NOMO-1 treated with DMSO at 0.1 percent for 48 hours (cell line): Measurements from ENCODE around the gene RBKS.
"Not testable (repeated sequence)": the region's sequence is repeated elsewhere in the genome, so short reads cannot be mapped to it uniquely, and the experiment has no call there.

Experiments used
- DNase-seq: peaks from one replicate; lab custom pipeline; 2025; ENCODE audit not compliant: unreplicated experiment; lab: John Stamatoyannopoulos, UW

RBKS gene

DNA sequence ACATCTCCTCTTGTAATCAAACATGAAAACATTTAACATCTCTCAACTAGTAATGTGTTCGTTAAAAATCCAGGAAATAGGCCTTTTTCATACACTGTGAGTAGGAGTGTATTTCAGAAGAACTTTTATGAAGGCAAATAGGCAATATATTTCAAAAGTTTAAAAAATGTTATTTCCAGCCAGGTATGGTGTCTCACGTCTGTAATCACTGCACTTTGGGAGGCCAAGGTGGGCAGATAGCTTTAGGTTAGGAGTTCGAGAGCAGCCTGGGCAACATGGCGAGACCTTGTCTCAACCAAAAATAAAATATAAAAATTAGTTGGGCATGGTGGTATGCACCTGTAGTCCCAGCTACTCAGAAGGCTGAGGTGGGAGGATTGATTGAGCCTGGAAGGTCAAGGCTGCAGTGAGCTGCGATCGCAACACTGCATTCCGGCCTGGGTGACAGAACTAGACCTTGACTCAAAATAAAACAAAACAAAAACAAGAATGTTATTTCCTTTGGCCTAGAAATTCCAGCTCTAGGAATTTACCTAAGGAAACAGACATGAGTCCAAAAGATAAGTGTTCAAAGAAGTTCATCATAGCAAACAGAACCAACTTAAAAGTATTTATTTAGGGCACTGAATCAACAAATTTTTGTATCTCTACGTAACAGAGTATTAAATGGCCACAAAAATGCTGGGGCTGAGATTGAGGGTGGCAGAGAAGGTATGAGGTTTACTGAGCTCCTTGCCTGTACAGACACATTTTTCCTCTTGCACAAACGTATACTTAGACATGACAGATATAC, 14.9 kb downstream of the RBKS start:
- DNase-seq = no peak

DNA sequence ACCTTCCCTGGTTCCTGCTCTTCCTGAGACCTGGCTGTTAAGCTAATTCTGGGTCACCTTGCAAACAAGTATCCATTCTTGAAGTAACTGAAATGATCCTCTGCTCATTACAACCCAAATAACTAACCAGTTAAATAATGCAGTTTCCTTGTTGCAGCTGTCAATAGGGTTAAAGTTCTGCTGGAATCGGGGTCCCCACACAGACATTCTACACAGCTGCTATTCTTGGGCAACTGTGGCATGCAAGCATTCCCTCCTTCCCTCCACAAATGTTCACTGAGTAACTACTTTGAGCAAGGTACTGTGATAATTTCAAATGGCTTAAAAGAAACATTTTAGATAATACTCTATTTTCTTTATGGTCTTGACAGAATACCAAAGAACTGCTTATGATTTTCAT, 17.1 kb downstream of the RBKS start:
- no peak for DNase-seq

DNA sequence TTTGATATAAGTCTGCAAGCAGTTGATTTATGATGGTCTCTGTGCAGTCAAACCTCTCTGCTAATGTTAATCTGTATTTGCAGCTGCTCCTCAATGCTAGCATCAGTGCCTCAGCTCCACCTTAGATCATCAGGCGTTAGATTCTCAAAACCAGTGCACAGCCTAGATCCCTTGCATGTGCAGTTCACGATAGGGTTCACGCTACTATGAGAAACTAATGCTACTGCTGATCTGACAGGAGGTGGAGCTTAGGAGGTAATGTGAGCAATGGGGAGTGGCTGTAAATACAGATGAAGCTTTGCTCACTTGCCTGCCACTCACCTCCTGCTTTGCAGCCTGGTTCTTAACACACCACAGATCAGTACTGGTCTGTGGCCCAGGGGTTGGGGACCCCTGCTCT, 18.4 kb downstream of the RBKS start:
- no peak for DNase-seq

DNA sequence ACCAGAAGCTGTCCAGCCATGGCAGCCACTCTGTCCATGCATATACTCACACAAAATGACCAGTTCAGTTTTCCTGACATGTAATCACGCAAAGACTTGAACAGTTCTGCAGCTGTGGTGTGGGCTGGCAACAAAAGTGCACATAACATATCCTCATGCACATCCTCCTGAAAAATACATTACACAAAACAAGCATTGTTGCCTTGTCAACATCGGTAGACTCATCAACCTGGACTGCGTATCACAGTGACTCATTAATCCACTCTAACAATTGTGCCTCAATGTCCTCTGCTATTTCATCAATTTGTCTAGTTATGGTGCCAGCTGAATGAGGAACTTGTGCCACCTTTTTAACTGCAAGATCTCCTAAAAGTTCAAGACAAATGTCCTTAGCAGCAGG, 19.5 kb downstream of the RBKS start:
- no peak for DNase-seq

DNA sequence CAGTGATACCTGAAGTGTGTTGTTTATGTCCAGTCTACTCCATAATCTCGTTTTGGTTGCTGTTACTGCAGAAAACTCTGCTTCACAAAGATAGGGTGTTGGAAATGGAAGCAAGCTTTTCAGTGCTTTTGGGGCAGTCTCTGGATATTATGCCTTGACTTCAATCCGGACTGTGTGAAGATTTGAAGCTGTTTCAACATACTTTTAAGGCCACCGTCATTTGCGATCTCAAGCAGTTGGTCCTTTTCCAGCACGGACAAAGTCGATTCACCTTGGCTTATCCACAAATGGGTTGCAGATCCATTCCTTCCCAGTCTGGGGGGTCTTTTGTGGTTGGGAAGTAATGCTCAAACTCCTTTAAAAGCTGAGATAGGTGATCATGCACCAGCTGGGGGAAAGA, 20.4 kb downstream of the RBKS start:
- no peak for DNase-seq

DNA sequence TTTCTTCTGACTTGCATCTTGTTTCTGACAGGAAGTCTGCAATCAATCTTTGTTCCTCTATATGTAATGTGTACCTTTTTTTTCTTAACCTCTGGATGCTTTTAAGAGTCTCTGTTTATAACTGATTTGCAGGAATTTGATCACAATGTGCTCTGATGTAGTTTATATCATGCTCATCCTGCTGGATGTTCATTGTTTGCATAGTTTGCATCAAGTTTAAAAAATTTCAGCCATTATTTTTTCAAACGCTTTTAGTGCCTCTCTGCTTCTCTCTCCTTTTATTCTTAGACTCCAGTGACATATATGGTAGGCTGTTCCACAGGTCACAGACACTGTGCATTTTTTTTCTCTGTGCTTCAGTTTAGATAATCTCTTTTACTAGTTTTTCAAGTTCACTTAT, 23.9 kb downstream of the RBKS start:
- DNase-seq = peak; percentile 34

DNA sequence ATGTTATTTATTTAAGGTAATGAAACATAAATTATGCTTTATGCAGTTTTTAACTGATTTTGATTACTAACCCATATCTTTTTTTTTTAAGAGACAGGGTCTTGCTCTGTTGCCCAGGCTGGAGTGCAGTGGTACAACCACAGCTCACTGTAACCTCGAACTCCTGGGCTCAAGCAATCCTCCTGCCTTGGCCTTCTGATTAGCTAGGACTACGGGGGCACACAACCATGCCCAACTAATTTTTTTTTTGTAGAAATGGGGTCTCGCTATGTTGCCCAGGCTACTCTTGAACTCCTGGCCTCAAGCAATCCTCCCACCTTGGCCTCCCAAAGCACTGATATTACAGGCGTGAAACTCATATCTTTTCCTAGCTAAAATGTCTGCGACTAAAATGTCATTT, 26.2 kb downstream of the RBKS start:
- not testable (repeated sequence) for DNase-seq

DNA sequence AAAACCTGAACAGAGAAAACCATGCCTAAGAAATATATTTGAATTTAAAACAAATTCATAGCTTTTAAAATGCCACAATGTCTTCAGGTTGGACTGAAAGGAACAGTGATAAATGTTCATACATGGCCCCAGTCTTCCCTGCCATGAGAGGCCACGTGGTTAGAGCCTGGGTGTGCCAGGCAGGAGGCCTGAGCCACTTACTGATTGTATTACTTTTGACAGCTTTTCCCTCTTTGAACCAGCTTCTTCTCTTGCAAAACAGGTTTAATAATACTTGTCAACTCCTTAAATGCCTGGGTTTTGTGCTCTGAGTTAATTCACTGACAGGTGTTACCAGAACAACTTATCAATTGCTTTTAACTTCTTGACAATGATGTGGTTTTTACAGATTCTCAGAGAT, 27.0 kb downstream of the RBKS start:
- no peak for DNase-seq

DNA sequence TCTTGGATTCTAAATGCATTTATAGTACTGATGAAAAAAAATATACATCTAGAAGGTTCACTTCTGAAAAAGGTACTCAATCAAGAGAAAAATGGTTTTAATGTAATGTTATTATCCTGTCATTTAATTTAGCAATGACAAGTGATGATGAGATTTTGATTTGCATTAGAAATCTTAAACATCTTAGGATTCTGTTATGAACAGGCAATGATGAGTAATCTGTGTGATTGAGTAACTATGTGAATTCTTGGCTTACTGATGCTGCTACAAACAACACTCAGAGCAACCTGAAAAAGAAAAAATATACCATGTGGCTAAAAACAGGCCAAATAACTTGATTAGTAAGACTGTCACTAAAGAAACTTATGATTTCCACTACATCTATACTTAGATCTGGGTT, 30.1 kb downstream of the RBKS start:
- DNase-seq = peak; percentile 48

DNA sequence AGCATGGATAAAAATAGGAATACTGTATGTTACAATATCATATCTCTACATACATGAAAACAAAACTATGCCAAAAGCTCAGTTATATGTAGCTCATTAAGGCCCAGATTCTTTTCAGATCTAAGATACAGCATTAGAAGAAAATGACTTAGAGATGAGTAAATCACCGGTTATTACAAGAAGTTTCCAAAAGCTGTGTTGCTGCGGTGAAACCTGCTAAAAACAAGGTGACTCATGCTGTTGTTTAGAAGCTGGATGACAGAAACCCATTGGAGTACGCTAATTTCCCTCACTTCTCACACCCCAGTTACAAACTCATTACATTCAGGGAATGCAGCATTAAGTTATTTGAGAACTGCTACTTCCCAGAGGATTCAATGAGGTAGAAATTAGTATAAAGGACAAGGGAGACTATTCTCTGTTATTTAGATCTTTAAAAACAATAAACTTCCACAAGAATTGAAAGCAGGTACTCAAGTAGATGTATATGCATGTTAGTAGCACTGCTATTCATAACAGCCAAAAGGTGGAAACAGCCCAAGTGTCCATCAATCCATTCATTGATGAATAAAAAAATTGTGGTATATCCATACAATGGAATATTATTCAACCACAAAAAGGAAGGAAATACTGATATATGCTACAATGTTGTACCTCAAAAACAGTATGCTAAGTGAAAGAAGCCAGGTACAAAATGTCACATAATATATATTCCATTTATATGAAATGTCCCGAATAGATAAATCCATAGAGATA, 32.6 kb downstream of the RBKS start:
- DNase-seq = no peak

DNA sequence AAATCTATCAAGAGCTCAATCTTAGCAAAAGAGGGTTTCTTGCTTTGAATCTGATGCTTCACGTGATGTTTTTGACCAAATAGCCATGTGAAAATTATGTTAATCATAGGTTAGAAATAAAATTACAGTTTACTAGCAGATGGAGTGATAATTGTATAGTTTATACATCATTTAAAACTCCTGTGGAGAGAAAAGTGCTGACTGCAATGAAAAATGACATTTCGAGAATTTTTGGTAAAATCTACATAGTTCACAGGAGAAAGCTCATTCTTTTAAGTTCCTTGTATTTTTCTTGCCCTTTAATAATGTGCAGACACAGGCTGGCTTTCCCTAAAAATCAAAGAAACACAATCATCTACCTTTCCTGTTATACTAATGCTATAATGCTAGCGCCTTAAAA, 33.2 kb downstream of the RBKS start:
- no peak for DNase-seq

DNA sequence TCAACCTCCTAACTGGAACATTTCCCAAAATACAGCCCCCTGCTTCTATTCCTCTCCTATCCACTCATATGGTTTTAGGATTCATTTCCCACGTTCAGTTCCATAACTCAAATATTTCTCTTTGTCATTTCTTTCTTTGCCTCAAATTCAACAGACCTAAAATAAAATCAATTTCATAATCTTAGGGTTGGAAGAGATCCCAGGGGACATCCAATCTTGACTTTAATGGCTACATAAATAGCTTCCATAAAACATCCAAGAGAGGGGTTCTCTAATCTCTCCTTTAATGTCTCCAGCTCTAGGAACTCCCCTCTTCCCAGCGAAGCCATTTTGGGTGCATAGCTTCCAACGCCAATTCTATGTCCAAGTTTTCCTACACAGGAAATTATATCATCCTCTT, 33.8 kb downstream of the RBKS start:
- DNase-seq = no peak

DNA sequence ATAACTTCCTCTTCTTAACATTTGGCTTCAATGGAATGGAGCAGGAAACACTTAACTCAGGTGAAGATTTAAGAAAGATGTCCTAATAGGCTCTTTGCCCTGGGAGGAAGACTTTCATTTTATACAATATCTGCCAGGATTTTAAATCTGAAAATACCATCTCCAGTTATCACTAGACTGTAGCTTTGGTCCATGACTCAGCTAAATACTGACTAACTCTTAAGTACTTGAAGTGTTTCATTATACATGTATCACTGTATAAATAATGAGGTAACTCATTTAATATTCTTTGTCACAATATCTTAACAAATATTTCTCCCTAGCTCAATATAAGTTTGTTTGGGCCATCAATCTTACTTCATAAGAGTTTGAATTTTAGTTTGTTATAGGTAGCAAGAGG, 34.7 kb downstream of the RBKS start:
- DNase-seq = no peak

DNA sequence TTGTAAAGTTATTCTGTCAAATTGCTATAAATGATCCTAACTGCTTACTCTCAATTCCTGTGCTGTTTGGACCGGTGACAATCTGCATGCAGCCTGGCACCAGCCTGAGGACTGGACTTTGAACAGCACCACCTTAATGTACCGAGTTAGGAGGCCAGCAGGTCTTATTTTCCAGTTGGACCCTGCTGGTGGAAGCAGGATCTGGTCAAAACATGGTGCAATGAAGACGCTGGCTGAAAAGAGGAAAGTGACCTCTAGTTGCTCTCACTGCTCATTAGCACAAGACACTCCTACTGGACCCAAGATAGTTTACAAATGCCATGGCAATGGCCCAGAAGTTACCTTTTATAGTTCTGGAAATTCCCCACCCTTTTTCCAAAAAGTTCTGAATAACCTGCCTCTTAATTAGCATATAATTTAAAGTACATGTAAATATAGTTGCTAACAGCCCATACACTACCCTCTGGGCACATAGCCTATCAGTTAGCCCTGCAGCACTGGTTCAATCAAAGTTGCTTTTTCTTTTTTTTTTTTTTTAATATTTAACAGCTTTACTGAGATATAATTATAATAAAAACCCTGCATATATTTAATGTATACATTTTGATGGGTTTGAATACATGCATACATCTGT, 35.8 kb downstream of the RBKS start:
- DNase-seq = no peak

DNA sequence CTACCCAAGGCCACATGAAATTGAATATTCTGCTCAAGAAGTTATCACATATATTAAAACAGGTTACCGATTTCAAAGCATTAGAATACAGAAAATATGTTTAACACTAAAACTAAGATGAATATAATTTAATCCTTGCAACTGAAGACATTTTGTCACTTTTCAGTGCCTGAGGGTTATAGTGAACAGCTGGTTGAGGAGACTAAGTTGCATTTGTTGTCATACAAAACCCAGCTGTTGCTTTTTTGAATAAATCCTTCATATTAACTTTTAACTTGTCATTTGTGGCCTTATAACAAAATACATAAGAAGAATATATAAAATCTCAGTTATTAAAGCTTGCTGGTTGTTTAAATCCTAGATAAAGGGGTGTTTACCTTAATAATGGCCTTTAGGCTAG, 37.5 kb downstream of the RBKS start:
- no peak for DNase-seq

DNA sequence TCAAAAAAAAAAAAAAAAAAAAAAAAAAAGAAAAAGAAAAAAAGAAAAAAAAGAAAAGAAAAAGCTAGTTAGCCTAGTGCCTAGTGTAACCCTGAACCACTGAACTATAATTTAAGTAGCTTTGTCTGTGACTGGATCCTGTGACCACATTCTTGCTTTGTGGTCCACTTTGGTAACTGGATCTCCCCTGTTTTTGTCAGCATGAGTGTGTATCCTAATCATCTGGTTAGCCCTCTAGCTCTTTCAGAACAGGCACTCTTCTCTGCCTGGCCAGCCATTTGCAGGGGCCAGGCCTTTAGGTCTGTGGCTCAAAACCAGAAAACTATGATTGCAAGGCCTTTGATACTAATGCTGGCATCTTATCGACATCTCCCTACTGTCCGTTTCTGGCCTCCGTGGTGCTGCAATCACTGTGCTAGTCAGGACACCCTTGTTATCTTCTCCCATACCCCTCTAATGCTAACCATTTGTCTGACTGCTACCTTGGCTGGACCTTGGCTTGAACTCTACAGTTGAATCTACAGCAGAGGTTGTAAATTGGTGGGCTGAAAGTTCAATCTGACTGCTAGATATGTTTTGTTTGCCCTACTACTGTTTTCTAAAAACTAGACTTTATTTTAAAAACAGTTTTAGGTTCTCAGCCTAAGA, 40.5 kb downstream of the RBKS start:
- no peak for DNase-seq

DNA sequence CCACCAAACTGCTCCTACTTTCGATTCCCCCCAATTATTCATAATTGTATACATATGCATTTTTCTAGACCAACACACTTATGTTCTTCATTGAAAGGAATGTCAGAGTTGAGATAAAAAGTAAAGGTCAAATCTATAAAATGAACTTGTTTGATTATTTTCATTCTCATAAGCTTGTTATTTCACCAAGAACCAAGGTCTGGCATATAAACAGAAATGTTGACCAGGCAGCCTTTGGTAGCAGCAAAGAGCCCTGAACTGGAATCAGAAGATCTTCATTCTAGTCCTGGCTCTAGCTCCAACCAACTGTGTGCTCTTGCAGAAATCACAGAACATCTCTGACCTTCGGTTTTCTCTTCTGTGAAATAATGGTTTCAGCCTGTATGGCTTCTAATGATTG, 42.9 kb downstream of the RBKS start:
- DNase-seq = no peak

DNA sequence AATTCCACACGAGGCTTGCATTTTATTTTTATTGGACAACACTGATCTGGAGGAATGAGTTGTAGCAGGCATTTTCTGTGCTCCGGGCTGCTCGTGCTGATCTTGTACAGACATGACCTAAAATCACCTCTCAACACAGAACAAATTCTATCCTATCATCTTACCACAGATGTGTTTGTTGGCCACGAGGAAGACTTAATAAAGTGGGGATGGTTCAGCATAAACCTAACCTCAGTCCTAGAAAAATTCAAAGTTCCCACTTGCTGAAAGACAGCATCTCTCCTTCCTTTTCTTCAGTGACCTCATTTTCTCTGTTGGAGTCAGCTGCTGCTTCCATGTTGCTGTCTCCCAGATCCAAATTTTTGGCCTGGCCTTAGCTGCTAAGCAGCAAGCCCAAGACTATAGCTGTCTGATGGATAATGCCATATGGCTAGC, 45.3 kb downstream of the RBKS start:
- no peak for DNase-seq

DNA sequence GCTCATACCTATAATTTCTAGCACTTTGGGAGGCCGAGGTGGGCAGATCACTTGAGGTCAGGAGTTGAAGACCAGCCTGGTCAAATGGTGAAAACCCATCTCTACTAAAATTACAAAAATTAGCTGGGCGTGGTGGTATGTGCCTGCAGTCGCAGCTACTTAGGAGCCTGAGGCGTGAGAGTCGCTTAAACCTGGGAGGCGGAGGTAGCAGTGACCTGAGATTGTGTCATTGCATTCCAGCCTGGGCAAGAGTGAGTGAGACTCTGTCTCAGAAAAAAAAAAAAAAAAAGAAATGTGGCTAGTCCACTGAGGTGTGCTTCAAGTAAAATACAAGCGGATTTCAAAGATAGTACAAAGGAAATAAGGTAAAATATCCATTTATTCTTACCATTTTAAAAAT, 46.2 kb downstream of the RBKS start:
- DNase-seq = no peak

DNA sequence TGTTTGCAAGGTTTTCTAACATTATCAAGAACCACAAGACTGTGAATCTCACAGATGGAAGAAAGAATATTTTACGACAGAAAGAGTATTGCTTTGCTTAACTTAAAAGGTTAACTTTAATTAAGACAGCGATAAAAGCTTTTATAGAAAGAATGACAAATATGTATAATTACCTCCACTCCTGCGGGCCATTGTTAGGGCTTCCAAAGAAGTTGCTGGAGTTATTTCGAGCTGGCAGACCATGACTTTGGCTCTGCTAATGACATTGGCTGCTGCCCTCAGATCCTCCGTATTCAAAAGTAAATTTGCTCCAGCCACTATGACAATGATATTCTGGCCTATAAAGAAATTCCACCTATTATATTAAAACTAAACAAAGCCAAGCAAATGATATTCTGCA, 47.3 kb downstream of the RBKS start:
- no peak for DNase-seq

DNA sequence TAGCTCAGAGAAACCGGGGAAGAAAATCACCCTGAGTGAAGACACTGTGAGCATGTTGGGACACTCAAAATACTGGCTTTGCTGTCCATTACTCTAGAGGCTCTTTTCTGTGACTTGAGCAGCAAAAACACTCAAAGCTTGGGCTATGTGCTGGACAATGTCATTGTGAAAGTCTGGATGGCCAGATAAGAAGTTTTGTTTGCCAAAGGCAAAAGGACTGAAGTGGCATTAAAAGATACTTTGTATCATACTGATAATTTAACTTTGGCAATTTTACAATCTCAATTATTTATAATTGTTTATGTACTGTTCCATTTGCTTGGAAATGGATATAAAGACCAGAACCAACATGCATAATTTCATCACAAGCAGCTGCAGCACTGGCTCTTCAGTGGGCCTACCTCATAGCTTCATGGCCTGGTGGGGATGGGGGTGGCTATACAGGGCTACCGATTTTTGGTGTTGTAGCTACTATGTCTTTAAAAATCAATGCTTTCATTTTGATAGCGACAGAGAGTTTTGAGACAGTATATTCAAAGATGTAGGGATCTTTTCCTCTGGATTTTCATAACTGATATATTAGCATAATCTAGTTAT, 51.1 kb downstream of the RBKS start:
- DNase-seq = no peak
